Astrocyte of the spinal cord (primary cell): ENCODE measurements around the gene ENDOD1.
"Not testable (repeated sequence)": the region's sequence is repeated elsewhere in the genome, so short reads cannot be mapped to it uniquely, and the experiment has no call there.

Experiments
- DNase-seq: peaks from one replicate; pipeline ENCODE4 v3.0.0; 2011; ENCODE audit warnings: low read depth, low spot score
- H3K4me3 ChIP-seq: 2 replicates; pipeline ENCODE4 v1.5.1; 2011; ENCODE audit warnings: low read depth, mild to moderate bottlenecking, low read length, moderate library complexity
- CTCF ChIP-seq: IDR thresholded peaks from 2 replicates; pipeline ENCODE4 v1.5.1; 2012; ENCODE audit warnings: low read depth, mild to moderate bottlenecking, low read length, inconsistent platforms
- in situ Hi-C: cut with HindIII; loops from 2 replicates; pipeline ENCODE4 v1.10.0; 2017; ENCODE audit warnings: low sequenced_read_pairs

The ENDOD1 gene

GRCh38 chr11:95123556-95123955, 33.9 kb downstream of the ENDOD1 start:
- in situ Hi-C loops: no loop called here
- no peak for TF ChIP-seq CTCF
- no peak for DNase-seq
- no peak overlapping the region for H3K4me3 ChIP-seq

- in situ Hi-C loops: no loop called here
- DNase-seq: no peak
- H3K4me3 ChIP-seq: no peak overlapping the region
Observed at GRCh38 chr11:95128602-95129001, 39.0 kb downstream of the ENDOD1 start.

GRCh38 chr11:95132956-95133355, 43.3 kb downstream of the ENDOD1 start:
- in situ Hi-C loops: no loop called here
- no peak for DNase-seq
- no peak for TF ChIP-seq CTCF
- no peak overlapping the region for H3K4me3 ChIP-seq

More at GRCh38 chr11:95128602-95129001, 39.0 kb downstream of the ENDOD1 start:
- TF ChIP-seq CTCF: no peak

- TF ChIP-seq CTCF: no peak
- DNase-seq: peak; percentile 44
- no peak overlapping the region for H3K4me3 ChIP-seq
- in situ Hi-C loops: no loop called here
Observed at GRCh38 chr11:95134491-95134890, 44.8 kb downstream of the ENDOD1 start.

DNA sequence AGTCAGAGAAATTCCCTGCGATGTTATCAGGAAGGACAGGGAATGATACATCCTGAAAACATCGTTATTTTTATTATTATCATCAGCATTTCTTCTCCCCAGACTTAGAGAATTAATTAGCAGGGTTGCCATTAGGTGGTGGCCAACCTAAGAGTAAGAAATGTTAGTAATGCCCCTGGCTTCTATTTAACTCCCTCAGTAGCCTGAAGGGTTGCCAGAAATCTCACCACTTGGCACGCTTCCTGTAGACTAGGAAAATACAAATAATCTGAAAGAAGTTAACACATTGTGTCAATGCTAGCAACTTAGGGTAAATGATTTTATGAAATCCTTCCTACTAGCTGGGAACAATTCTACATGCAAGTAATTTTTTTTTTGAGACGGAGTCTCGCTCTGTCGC, 45.5 kb downstream of the ENDOD1 start:
- no peak overlapping the region for H3K4me3 ChIP-seq
- no peak for TF ChIP-seq CTCF
- in situ Hi-C loops: no loop called here
- no peak for DNase-seq

DNA sequence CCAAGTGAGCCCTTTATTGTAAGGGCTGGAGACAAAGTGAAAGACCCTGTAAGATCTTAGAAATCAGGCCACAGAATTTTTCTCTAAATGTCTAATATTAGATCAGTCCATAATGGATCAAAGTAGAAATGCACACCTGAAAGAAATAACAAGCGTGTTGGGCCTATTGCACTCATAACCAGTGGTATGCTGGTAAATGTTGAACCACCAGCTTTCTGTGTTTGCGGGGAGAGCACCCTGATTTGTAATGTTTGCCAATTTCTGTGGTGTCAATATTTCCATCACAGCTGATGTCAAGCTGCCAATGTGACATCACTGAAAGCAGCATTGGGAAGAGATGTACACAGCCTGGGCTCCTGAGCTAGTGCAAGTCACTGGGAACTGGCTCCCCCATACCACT, 46.2 kb downstream of the ENDOD1 start:
- no peak for DNase-seq
- no peak overlapping the region for H3K4me3 ChIP-seq
- no peak for TF ChIP-seq CTCF
- in situ Hi-C loops: no loop called here

- DNase-seq, H3K4me3 ChIP-seq, in situ Hi-C loops: not testable (repeated sequence)
Observed at GRCh38 chr11:95136747-95137146, 47.1 kb downstream of the ENDOD1 start.
